HK-2 (cell line): ENCODE measurements around the gene MRFAP1L1.

Experiments
- DNase-seq: peaks from one replicate; pipeline ENCODE4 v3.0.0-alpha.2; 2018; ENCODE audit not compliant: unreplicated experiment

Gene MRFAP1L1

GRCh38 chr4:6716018-6716911 lies 6.6 kb upstream of the MRFAP1L1 start, which contains the start of gene BLOC1S4:
Gene BLOC1S4, plus strand, starts transcription at chr4:6716174. Its CDS starts 36 bp downstream, at chr4:6716210.
- peak; percentile 90 for DNase-seq

DNA sequence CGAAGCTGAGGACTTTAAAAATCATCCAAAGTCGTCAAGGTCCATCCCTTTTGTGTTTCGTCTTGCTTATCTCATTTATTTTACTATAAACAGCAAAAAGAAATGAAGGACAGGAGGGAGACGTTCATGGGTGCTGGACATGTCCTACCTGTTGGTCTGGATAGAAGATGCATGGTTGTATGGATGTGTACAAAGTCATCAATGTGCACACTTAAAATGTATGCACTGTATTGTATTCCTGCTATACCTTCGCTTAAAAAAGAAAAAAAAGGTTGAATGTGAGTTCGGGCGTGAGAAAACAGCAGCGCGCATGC lies 6.0 kb upstream of the MRFAP1L1 start:
- no peak for DNase-seq

DNA sequence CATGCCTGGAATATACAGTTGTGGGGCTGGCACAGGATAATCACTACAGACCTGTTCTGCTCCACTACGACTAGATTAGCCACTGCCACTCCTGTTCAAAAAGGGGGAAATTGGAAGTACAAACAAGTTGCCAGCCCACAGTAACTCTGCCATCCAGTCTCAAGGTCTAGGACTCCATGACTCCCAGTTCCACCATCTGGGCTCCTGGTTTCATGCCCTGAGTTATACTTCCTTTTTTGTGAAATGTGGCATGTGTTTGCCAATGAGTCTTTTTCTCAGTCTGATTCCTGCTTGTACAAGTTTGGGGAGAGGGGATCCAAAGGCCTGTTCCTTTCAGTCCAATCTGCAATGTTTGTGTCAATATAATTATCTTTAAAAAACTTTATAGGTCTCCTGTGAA lies 5.3 kb upstream of the MRFAP1L1 start:
- DNase-seq: no peak

- DNase-seq: no peak
Measured at GRCh38 chr4:6710996-6711395, 1.3 kb upstream of the MRFAP1L1 start.

- DNase-seq: no peak
Measured at GRCh38 chr4:6710282-6710681, 617 bp upstream of the MRFAP1L1 start.

DNA sequence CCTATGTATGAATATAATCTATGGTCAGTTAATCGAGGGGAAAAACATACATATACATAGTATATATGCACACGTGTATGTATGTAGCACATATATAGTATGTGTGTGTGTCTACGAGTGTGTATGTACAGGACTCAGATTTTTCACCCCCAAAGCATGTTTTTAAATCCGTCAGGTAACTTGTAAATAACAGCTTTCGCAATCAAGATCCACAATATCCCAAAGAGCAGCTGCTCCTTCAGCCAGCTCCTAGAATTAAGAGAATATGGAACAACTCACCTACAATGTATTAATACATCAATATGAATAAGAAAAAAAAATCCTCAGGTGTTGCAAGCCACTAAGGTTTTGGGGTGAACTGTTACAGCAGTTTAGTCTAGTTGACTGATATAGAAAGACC lies 3.5 kb downstream of the MRFAP1L1 start:
- no peak for DNase-seq

GRCh38 chr4:6705646-6706045 lies 4.0 kb downstream of the MRFAP1L1 start:
- DNase-seq: no peak

DNA sequence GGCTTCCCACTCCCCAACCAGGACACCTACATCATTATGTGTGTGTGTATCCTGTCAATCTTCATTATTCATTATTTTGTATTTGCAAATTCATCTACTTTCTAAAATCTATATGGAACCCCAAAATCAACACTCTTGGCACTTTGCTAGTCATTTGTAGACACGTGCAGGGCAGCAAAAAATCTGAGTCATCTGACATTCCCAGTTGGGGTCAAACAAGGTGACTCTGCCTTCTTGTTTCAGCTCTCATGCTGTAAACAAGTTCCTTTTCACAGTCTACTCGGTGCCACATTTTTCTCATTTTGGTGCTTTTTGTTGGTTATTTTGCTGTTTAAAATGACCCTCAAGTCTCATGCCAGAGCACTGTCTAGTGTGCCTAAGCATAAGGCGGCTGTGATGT lies 5.9 kb downstream of the MRFAP1L1 start:
- no peak for DNase-seq

- no peak for DNase-seq
Measured at GRCh38 chr4:6702761-6703160, 6.9 kb downstream of the MRFAP1L1 start.

GRCh38 chr4:6701371-6701770 lies 8.3 kb downstream of the MRFAP1L1 start:
- no peak for DNase-seq

DNA sequence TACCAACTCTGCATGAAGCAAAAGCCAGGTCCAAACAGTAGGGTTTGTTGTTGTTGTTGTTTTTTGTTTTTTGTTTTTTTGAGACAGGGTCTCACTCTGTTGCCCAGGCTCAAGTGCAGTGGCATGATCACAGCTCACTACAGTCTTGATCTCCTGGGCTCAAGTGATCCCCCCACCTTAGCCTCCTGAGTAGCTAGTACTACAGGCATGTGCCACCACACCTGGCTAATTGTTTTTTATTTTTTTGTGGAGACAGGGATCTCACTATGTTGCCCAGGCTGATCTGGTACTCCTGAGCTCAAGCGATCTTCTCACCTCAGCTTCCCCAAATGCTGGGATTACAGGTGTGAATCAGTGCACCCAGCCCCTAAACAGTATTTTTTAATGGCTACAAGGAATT lies 9.8 kb downstream of the MRFAP1L1 start:
- DNase-seq: no peak

- no peak for DNase-seq
Measured at GRCh38 chr4:6699388-6699787, 10.3 kb downstream of the MRFAP1L1 start.

DNA sequence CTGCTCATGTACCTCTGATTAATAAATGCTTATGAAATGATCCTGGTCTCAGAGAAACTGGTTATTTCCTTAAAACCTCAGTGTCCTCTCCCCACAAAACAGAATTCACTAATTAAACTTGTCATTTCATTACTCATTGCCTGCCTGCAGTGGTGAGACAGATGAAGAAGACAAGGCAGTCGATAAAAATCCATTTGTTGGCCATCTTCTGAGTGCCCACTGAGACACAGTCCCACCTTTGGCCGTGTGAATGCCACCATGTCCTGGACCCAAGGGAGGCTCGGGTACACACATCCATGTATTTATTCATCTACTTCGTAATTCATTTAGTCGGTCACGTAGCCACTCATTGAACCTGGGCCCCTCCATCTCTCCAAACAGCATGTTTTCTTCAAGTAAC lies 12.5 kb downstream of the MRFAP1L1 start:
- DNase-seq: no peak

DNA sequence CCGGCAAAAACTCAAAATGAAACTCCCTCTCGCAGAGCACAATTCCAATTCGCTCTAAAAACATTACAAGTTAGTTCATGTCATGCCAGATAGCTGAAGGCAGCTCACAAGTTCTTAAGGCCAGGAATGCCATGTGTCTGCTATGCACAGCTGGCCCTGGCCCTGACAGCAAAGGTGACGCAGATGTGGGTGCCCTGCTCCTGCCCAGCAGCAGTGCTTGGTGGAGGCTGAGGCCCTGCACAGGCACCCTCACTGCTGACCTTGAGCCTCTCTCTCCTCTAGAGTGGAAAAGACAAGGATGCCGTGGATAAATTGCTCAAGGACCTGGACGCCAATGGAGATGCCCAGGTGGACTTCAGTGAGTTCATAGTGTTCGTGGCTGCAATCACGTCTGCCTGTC lies 13.1 kb downstream of the MRFAP1L1 start:
- DNase-seq: no peak

DNA sequence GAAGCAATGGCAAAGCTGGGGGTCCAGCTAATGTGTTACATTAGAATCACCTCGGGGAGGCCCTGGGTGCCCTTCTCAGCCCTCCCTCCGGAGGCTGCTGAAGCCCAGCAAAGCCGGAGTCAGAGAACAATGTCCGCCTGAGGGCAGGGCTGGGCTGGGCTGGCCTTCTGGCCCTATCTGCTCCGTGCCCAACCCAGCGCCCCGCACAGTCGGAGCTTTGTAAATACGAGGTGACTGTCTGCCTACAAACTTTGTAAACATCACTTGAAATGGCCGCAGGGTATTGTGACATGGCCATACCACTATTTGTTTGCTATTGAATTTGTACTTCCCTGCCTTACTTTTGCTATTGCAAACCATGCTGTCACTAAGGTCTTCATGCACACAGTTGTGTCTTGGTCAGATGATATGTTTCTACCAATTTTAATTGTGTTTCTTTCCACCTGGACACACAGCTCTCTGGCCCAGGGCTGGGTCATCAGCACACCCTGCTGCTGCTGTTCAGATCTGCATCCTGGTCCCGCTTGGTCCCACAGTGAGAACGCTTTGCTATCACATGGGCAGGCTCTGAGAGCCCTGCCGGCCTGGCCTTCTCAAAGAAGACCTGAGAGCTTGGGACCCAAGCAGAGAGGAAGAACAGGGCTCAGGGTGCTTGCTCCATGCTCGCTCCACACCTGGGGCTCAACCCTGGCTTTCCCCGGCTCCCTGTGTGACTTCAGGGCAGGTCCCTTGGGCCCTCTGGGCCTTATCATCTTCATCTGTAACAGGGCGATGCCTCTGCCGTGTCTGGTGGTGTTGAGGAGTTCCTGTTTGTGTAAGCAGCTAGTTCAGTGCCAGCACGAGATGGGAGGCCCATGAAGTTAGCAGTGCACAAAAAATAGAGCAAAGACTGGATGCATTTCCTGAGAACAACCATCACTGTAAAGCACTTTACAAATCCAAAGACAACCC lies 13.7 kb downstream of the MRFAP1L1 start:
- no peak for DNase-seq

DNA sequence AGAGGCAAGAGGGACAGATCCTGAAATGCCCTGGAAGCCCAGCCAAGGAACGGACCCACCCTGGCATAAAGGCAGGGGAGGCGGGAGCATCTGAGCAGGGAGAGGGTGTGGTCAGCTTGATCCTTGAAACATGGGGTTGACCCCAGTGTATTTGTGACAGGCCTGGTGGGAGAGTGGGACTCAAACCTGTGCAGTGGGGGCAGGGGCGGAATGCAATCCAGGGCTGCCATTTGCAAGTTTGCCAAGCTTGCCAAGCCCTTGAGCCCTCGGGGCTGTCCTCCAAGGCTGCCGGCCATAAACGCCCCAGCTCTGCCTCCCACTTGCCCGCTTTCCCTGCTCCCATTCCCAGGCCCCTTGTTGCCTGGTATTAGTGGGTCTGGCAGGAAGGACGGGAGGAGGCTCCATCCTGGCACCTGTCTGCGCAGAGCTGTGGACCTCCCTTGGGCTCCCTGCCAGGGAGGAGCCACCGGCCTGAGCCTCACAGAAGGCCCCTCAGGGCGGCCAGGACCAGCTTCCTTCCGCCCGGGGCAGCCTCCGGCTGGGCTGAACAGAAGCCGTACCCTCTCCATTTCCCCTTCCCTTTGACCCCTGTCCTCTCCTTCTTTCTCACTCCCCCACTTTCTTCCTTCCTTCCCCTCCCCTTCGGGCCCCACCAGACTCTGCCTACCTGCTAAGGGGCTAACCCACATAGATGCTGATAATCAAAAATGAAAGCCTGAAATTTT lies 15.3 kb downstream of the MRFAP1L1 start:
- DNase-seq: no peak

DNA sequence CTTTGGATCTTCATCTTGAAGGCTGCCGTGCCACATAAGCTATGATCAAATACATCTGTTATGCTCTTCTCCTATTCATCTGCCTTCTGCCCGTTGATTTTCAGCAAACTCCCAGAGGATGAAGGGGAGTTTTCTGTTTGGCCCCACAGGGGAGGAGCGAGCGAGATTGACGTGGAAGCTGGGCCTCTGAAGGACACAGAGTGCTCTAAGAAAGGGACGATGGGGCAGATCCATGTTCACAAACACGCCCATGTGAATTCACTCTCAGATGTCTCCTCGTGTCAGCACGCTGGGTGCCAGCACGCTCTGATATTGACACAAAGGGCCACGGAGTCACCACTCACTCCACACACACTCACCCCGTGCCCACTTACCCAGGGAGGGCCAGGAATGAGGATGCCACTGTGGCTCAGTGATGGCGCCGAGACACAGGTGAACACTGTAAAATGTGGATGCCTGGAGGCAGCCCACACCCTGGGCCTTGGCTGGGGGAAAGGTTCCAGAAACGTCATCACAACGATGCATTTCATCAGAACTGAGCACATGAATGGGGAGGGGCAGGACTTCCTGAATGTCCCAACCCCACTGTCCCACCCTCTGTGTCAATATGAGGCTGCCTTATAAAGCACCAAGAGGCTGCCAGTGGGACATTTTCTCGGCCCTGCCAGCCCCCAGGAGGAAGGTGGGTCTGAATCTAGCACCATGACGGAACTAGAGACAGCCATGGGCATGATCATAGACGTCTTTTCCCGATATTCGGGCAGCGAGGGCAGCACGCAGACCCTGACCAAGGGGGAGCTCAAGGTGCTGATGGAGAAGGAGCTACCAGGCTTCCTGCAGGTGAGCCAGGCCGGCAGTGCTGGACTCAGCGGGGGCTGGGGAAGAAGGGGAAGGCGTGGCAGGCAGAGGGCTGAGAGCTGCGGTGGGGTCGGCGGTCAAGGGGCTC lies 16.2 kb downstream of the MRFAP1L1 start, which contains the start of gene S100P:
TSS of gene S100P (plus strand) at position 648 of the 946 bp plus-strand sequence. CDS start at position 703, 55 bp downstream.
- DNase-seq: no peak

DNA sequence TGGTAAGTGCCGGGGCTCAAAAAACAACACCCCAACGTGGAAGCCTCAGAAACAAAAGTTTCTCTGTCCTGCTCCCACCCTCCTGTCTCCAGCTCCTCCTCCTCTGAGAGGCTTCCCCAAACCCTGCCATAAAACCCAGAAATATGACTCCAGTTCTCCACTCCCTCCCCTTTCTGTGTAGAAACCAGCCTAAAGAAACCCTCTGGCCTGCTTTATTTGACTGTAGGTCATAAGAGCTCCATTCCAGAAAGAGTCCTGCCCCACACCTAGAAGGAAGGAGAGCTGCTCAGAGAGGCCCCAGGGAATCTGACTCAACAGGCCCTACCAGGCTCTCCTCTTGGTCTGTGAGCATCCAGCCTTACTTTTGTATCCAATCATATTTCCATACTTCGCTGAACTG lies 16.9 kb downstream of the MRFAP1L1 start:
- DNase-seq: no peak

DNA sequence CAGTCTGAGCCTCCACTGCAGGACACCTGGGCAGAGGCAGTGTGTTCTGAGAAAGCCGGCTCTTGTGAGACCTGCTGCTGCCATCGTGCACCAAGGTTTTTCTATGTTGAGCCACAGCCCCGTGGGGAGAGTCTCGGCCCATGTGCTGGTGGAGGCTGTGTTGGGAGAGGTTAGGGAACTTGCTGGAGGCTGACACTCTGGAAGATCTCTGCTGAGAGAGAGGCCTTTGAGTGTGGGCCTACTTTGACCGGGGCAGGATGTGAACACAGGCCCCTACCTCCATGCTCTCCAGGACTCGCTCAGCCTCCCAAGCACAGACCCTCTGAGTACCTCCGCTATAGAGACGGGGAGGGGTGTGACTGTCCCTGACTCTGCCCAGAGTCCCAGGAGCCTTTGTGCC lies 17.3 kb downstream of the MRFAP1L1 start:
- DNase-seq: no peak

DNA sequence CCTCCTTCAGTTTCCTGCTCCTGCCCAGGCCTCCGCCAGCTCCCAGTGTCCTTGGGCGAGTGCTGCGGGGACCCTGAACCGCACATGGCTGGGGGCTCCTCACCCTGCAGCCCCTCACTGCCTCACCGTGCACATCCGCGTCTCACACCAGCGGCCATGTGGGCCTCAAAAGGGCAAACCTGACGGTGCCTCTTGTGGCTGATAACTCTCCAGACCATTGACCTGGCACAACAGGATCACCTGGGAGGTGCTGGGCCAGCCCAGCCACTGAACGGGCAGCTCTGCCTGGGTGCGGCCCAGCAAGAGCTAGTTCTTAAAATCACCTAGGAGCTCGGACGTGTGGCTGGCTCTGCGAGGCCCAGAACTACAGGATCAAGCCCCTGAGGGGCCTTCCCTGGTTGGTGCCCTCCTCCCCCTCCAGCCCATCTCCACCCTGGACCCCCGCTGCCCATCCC lies 20.1 kb downstream of the MRFAP1L1 start:
- no peak for DNase-seq
